NCI-H1930 (cell line): Measurements from ENCODE around the gene APC.
"Not testable (repeated sequence)": the region's sequence is repeated elsewhere in the genome, so short reads cannot be mapped to it uniquely, and the experiment has no call there.

Experiments used
- DNase-seq, 2 experiments: peaks; one replicate each; lab custom pipeline; 2025; lab: John Stamatoyannopoulos, UW

APC gene

GRCh38 chr5:112716895-112717294 is 20.8 kb upstream of the APC start:
- DNase-seq, result not testable (repeated sequence)

GRCh38 chr5:112717506-112718082 is 20.1 kb upstream of the APC start:
- DNase-seq, result no peak

GRCh38 chr5:112718344-112718743 is 19.3 kb upstream of the APC start:
- DNase-seq, result no peak

GRCh38 chr5:112720576-112720975 is 17.1 kb upstream of the APC start:
- DNase-seq, result no peak

GRCh38 chr5:112724901-112725300 is 12.8 kb upstream of the APC start:
- no peak for DNase-seq

GRCh38 chr5:112729630-112730029 is 8.1 kb upstream of the APC start:
- DNase-seq, result no peak

- DNase-seq, result no peak
These were observed 5.6 kb upstream of the APC start for GRCh38 chr5:112732131-112732530.

GRCh38 chr5:112733586-112733985 is 4.1 kb upstream of the APC start:
- no peak for DNase-seq

GRCh38 chr5:112734597-112734996 is 3.1 kb upstream of the APC start:
- DNase-seq, result no peak

GRCh38 chr5:112735702-112736101 is 2.0 kb upstream of the APC start:
- no peak for DNase-seq

GRCh38 chr5:112737070-112737462 is 619 bp upstream of the APC start:
- DNase-seq, result no peak

GRCh38 chr5:112738191-112738560 is 491 bp downstream of the APC start:
- DNase-seq, result no peak

- DNase-seq, result no peak
These were observed 4.7 kb downstream of the APC start for GRCh38 chr5:112742424-112742823.

- no peak for DNase-seq
These were observed 5.9 kb downstream of the APC start for GRCh38 chr5:112743631-112744030.

- DNase-seq, result no peak
These were observed 14.7 kb downstream of the APC start for GRCh38 chr5:112752335-112752734.

- DNase-seq, result no peak
These were observed 18.0 kb downstream of the APC start for GRCh38 chr5:112755703-112756102.

- peak in 1 of 2 experiments; percentile 6 for DNase-seq
These were observed 20.0 kb downstream of the APC start for GRCh38 chr5:112757468-112758208.

- no peak for DNase-seq
These were observed 21.0 kb downstream of the APC start for GRCh38 chr5:112758676-112759075.

GRCh38 chr5:112762113-112762810 is 24.6 kb downstream of the APC start:
- no peak for DNase-seq

- DNase-seq, result no peak
These were observed 25.5 kb downstream of the APC start for GRCh38 chr5:112763165-112763564.

- DNase-seq, result no peak
These were observed 34.4 kb downstream of the APC start for GRCh38 chr5:112772124-112772523.

- no peak for DNase-seq
These were observed 38.7 kb downstream of the APC start for GRCh38 chr5:112776301-112776856.

GRCh38 chr5:112779531-112779930 is 41.8 kb downstream of the APC start:
- no peak for DNase-seq
